ENCODE measurements around the gene C16orf54.
"Not testable (repeated sequence)": the region's sequence is repeated elsewhere in the genome, so short reads cannot be mapped to it uniquely, and the experiment has no call there.

The C16orf54 gene

GRCh38 chr16:29784901-29785500 is 39.2 kb upstream of the C16orf54 start:
- peak; percentile 86 for TF ChIP-seq CTCF (IDR thresholded peaks at IDR 0.05; ENCODE audit: low read depth, low read length)
- DNase-seq (ENCODE audit: extremely low read depth, low read depth), result no peak

GRCh38 chr16:29784157-29784556 is 38.4 kb upstream of the C16orf54 start:
- DNase-seq (ENCODE audit: extremely low read depth, low read depth), result no peak
- TF ChIP-seq CTCF (IDR thresholded peaks at IDR 0.05; ENCODE audit: low read depth, low read length), result no peak

- DNase-seq (ENCODE audit: extremely low read depth, low read depth), result not testable (repeated sequence)
These were observed 37.5 kb upstream of the C16orf54 start for GRCh38 chr16:29783094-29783953.

- DNase-seq (ENCODE audit: extremely low read depth, low read depth), result no peak
- no peak for TF ChIP-seq CTCF (IDR thresholded peaks at IDR 0.05; ENCODE audit: low read depth, low read length)
These were observed 33.7 kb upstream of the C16orf54 start for GRCh38 chr16:29779474-29779873.

- no peak for DNase-seq (ENCODE audit: extremely low read depth, low read depth)
- TF ChIP-seq CTCF (IDR thresholded peaks at IDR 0.05; ENCODE audit: low read depth, low read length), result no peak
These were observed 32.0 kb upstream of the C16orf54 start, which contains the start of gene ZG16 for GRCh38 chr16:29777576-29778350. TSS of gene ZG16 (plus strand) at chr16:29778256. CDS start at chr16:29779267, 1,011 bp downstream.

GRCh38 chr16:29775742-29776408 is 30.1 kb upstream of the C16orf54 start:
- DNase-seq (ENCODE audit: extremely low read depth, low read depth), result no peak
- TF ChIP-seq CTCF (IDR thresholded peaks at IDR 0.05; ENCODE audit: low read depth, low read length), result no peak

GRCh38 chr16:29774730-29775129 is 28.9 kb upstream of the C16orf54 start:
- DNase-seq (ENCODE audit: extremely low read depth, low read depth), result no peak
- no peak for TF ChIP-seq CTCF (IDR thresholded peaks at IDR 0.05; ENCODE audit: low read depth, low read length)

GRCh38 chr16:29772330-29772729 is 26.5 kb upstream of the C16orf54 start:
- not testable (repeated sequence) for DNase-seq (ENCODE audit: extremely low read depth, low read depth)

Measured in AG09319 (cell line).